ENCODE data around the gene PJA1.

PJA1 gene

DNA sequence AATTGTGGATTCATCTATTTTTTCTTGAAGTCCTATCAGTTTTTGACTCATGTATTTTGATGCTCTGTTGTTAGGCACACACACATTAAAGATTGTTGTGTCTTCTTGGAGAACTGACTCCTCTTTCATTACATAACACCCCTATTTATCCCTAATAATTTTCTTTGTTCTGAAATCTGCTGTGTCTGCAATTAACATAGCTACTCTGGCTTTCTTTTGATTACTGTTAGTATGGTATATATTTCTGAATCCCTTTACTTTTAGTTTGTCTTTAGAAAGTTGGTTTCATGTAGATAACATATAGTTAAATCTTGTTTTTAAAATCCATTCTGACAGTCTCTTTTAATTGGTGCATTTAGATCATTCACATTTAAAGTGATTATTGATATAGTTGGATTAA is 5.1 kb upstream of the PJA1 start:
- no peak for DNase-seq (ENCODE audit: low spot score)

DNA sequence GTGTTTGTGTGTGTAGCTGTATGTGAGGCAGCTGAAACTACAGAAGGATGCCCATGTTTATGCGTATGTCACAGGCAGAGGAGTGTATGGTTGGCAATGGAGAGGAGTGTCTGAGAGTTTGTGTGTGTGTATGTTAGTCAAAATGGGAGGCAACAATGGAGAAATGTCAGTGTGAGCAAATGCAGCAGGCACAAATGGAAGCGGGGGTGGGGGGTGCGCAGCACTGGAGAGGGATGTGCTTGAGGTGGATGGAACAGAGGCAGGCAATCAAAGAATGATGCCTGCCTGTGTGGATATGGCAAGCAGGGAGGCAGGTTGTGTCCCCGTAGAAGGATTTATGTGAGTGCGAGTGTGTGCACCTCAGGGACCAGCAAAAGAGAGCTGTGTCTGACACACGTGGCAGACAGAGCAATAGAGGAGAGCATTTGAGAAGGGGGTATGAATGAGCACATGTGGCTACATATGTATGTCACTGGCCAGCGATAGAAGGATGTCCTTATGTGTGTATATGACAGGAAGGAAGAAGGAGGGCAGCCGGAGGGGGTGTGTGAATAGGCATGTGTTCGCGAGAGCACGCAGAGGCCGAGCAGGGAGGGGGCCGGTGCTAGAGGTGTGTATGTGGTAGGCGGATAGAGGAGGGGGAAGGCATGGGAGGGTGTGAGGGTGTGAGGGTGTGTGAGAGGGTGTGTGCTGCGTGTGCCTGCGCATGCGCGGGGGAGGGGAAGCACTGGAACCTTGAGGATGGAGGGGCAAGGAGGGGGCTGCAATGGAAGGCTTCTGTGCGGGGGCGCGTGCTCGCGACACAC is 1.1 kb downstream of the PJA1 start:
- peak; percentile 16 for DNase-seq (ENCODE audit: low spot score)

DNA sequence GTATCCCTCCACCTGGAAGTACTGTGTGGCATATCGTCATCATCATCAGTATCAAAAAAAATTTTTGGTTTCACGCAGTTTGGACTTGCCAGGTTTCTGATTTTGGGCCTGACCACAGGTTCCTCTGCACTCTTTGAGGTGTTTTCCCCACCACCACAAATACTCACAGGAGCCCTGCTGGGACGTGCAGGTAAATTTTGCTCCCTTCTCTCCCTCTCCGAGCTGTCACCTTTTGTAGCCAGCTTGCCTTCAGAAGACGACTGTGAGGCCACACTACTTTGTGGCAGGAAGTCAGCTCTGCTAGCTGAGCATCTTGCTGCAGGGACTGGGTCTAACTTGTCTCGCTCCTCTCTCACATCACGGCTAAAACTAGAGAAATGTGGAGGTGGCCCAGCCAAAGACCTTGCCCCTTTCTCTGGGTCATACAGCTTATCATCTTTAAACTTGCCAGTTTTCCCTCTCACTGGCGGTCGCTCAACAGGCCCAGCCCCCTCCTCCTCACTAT is 2.8 kb downstream of the PJA1 start:
- no peak for DNase-seq (ENCODE audit: low spot score)

DNA sequence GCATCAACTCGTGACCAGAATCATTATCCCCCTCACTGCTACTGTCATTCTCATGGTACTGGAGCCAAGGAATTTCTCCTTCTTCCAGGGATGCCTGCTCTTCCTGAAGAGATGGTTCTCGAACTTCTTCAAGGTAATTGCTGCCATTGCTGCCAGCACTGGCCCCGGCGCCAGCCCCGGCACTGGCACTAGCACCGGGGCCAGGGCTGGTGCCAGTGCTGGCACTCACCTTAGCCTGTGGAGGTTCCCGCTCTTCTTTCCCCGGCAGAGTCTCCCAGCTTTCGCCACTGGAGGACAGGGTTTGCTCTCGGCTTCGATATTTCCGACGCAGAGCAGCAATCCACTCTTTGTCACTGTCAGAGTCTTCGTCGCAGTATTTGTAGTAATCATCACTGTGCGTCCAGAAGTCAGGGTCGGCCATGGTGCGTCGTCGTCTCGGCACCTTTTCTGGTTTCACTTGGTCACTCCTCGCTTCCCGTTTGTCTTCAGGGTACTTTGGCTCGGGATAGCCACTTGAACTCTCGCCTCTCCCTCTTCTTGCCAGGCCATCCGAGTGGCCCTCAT is 3.4 kb downstream of the PJA1 start:
- DNase-seq (ENCODE audit: low spot score): no peak

DNA sequence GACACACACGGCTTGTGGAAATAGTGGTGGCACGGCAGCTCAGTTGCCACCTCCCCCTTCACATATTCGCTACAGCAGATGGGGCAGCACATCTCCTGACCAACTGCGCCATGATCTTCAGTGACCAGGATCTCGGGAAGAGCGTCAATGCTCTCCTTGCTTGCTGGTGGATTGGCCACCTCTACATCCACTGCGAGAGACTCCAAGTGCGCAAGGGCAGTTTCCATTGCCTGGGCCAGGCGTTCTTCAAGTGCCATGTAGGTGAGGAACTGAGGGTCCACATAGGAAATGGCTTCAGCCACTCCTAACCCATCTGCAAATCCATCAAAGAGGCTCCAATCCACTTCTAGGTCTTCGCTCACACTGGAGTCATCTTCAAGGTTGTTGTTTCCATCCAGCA is 3.9 kb downstream of the PJA1 start:
- no peak for DNase-seq (ENCODE audit: low spot score)

GRCh38 chrX:69158166-69158980 is 6.9 kb downstream of the PJA1 start:
- peak; percentile 29 for DNase-seq (ENCODE audit: low spot score)

DNA sequence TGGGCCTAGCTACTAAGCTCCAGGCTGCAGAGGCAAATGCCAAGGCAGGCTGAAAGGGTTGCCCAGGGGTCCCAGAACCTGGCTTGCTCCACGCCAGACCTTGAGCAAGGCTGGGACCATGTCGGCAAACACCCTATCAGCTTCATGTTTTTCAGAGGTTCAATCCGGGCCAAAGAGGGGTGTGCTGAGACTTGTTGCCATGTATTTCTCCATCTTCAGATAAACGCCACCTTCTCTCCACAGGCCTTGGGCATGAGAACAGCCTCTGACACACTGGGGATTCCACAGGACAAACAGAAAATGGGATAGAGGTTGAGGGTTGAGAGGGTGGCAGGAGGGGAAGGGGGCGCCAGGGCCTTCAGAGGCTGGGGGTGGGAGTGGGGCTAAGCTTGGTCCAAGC is 8.6 kb downstream of the PJA1 start:
- DNase-seq (ENCODE audit: low spot score): no peak

GRCh38 chrX:69155786-69156520 is 9.3 kb downstream of the PJA1 start:
- DNase-seq (ENCODE audit: low spot score): no peak

DNA sequence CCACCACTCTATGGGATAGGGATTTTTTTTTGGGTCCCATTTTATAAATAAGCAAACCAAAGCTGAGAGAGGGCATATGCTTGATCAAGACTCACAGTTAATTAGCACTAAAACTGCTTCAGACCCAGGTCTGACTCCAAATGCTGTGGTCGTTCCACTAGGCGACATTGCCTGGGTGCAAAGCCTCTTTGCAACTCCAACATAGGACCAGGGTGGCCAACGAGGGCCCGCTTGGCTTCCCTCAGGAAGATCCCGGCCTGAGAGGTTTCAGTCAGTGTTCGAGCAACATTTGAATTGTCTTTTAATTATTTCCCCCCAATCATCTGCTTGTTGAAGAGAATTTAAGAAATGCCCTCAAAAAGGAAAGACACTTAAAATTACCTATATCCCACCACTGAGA is 11.2 kb downstream of the PJA1 start:
- DNase-seq (ENCODE audit: low spot score): no peak

DNA sequence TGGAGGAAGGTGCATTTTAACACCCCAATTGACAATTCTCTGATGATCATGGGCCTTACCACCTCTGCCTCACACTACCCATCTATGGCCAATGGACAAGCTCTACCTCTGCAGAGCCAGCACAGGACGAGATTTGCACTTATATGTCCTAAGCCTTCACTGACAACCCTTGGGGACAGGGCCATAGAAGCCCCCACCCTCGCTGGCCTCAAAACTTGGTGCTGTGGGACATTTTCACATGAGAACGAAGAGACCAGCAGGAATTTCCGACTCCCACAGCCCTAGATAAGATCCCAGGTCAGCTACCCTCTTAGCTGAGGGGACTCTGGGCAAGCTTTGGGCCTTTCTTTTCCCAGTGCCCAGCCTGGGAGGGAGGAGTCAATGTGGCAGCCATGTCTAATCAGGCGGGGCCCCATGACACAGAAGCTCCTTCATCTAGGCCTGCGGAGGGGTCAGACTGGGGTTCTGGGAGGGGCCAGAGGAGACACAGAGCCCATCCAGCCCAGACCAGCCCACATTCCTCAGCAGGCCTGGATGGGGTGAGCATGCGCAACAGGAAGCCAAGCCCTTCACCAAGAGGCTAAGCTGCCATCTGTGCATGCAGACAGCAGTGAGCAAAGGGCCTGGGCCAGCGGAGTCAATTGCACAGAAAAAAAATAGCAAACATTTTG is 12.1 kb downstream of the PJA1 start:
- DNase-seq (ENCODE audit: low spot score): no peak

DNA sequence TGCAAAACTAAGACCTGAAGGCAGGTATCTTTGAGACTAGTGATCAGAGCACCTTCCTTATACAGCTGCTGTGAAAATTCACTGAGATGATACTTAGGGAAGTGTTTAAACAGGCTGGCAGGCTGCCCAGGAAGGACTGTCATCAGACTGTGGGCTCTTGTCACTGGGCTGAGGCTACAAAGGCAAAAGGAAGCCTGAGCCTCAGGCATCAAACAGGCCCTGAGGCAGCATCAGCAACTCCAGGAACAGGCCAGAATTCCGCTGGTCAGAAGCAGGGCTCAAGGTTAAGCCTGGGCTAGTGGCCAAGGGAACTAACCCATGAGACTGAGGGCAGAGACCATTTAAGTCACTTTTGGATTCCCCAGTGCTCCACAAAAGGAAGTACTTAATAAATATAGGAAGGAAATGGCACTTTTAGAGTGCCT is 12.8 kb downstream of the PJA1 start:
- peak; percentile 11 for DNase-seq (ENCODE audit: low spot score)

- no peak for DNase-seq (ENCODE audit: low spot score)
Measured at GRCh38 chrX:69151866-69152284, 13.4 kb downstream of the PJA1 start.

DNA sequence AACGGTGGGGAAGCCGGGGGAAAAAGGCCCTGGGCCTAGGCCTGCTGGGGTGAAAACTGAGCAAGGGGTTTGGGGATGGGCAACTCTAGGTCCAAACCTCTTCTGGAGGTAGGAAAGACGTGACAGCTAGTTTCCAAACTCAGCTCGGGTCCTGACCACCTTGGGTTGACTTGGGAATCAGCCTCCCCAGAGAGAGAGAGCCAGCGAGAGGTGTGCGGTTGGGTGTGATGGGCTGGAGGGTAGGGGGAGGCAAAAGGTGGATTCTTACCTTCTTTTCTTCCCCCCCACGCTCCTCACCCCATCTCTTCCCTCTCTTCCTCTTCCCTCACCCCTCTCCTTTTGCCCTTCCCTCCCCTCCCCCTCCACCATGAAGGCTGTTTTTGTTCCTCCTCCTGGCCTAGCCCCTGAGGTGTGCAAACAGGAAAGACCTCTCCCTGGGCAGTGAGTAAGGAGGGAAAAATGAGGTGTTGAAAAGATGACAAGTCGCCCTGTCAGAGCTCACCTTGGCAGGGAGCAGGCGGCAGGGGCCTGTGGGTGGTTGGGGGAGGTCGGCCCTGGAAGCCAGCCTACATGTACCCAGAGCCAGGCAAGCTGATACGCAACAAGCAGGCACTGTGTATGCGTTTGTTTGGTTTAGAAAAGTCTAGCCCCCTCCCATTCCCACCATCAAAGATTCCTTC is 14.8 kb downstream of the PJA1 start:
- no peak for DNase-seq (ENCODE audit: low spot score)

DNA sequence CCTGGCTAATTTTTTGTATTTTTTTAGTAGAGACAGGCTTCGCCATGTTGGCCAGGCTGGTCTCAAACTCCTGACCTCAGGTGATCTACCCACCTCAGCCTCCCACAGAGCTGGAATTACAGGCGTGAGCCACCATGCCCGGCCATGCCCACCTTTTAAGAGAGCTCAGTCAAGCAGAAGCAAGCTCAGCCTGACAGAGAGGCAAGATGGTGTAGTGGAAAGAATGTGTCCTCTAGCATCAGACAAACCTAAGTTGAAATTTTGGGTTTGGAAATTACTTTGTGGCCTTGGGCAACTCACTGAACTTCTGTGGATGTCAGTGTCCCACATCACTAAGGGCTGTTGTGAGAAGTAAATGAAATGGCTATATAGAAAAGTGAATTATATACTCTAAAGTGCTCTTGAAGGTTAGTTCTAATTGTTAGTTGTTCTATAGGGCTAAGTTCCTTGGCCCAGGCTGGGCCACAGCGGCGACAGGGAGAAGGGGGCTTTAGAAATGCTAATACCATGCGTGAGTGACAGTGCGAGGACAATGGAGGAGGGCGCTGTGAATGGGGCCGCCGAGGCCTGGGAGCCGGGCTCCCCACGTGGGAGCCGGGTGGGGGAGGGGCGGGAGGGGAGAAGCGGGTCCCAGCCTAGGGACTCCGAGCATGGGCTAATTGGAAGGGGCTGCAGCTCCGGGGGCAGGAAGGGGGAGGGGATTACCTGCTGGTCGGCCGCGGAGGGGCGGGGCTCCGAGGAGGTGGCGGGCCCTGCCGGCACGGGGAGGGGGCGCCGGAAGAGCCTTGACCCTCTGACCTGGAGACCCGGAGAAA is 15.6 kb downstream of the PJA1 start:
- DNase-seq (ENCODE audit: low spot score): no peak

GRCh38 chrX:69148946-69149345 is 16.3 kb downstream of the PJA1 start:
- DNase-seq (ENCODE audit: low spot score): no peak

GRCh38 chrX:69146739-69147138 is 18.5 kb downstream of the PJA1 start:
- DNase-seq (ENCODE audit: low spot score): no peak

DNA sequence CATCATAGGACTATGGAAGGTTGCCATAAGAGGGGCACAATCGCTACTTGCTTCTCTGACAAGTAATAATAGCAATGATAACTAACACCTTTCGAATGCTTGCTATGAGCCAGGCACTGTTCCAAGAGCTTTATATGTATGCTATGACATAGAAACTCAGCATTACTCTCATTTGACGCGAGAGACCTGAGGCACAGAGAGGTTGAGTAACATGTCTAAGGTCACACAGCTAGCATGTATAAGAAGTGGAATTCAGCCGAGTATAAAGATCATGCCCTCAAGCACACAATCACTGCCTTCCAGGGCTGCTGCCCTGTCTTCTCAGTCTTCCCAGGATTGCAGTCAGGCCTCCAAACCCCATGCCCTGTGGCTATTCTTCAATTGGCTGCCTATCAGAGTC is 19.5 kb downstream of the PJA1 start:
- no peak for DNase-seq (ENCODE audit: low spot score)

GRCh38 chrX:69144838-69145680 is 20.2 kb downstream of the PJA1 start:
- DNase-seq (ENCODE audit: low spot score): no peak

DNA sequence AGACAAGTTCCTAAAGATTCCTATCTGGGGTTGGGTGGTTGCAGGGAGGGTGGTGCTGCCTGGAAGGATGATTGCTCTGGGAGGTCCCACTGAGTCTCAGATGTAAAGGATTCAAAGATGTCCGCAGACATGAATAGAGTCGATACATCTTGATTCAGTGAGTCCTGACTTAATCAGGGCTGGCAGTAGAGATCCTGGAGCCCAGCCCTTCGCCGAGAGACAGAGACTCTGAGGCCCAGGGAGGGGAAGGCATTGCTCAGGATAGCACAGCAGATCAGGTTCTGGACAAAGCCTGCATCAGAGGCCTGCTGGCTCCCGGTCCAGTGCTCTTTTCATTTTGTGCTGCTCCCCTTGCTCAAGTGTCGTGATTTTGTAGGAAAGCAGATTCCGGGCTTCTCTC is 21.7 kb downstream of the PJA1 start:
- no peak for DNase-seq (ENCODE audit: low spot score)
